GM13976 (cell line): Measurements from ENCODE around the gene SLC9A9.

Source experiments
- DNase-seq: peaks from one replicate; pipeline ENCODE4 v3.0.0; 2012; ENCODE audit warnings: low spot score
- in situ Hi-C: fragments of 300-500 bp; cut with MboI; formaldehyde crosslinking; loops from one replicate; pipeline ENCODE4 v1.12.0; 2022; ENCODE audit warnings: low sequenced_read_pairs, mixed read lengths, inconsistent platforms; ENCODE audit not compliant: unreplicated experiment
- TF ChIP-seq, protein P1 (sequence below): IDR thresholded peaks from 2 replicates; pipeline ENCODE4 v1.5.1; 2012; ENCODE audit warnings: borderline replicate concordance, mild to moderate bottlenecking; ENCODE audit not compliant: insufficient read depth; ENCODE audit errors: extremely low read depth, missing control alignments, control extremely low read depth

SLC9A9 gene

DNA sequence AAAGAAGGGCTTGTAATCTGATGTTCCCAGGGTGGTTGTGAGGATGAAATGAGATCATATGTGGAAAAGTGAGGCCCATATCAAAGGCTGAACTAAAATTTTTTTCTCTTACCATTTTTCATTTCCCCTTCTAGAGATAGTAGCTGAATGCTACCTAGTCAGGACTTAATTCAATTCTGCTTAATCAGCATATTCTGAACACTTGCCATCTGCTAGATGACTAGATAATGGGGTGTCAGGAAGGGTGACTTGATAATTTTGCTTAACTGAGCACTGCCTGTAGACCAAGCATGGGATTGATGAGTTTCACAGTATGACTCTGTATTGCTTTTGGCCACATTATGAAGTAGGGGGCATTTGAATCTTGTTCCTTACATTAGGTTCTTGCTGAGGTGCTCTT, 592.5 kb downstream of the SLC9A9 start:
- TF ChIP-seq, protein P1, sequence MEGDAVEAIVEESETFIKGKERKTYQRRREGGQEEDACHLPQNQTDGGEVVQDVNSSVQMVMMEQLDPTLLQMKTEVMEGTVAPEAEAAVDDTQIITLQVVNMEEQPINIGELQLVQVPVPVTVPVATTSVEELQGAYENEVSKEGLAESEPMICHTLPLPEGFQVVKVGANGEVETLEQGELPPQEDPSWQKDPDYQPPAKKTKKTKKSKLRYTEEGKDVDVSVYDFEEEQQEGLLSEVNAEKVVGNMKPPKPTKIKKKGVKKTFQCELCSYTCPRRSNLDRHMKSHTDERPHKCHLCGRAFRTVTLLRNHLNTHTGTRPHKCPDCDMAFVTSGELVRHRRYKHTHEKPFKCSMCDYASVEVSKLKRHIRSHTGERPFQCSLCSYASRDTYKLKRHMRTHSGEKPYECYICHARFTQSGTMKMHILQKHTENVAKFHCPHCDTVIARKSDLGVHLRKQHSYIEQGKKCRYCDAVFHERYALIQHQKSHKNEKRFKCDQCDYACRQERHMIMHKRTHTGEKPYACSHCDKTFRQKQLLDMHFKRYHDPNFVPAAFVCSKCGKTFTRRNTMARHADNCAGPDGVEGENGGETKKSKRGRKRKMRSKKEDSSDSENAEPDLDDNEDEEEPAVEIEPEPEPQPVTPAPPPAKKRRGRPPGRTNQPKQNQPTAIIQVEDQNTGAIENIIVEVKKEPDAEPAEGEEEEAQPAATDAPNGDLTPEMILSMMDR, result no peak
- in situ Hi-C loops, result no loop called here
- DNase-seq, result no peak

DNA sequence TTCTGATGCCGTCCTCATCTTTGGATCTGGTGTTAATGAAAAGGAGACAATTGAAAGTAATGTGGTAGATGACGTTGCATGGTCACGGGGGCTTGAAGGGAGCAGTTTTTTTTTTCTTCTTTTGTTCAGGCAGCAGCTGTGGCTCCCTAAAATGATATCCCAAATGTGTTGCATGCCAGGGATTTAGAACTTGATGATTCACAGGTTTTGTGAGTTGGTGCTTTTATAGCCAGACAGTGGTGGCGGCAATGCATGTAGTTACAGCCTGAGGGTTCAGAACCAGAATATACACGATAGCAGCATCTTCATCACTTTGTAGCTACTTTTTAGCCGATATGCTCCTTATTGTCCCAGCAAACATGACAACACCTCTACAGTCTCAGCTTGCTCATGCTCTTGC, 595.3 kb downstream of the SLC9A9 start:
- in situ Hi-C loops, result no loop called here
- DNase-seq, result no peak
- TF ChIP-seq, protein P1, result no peak

DNA sequence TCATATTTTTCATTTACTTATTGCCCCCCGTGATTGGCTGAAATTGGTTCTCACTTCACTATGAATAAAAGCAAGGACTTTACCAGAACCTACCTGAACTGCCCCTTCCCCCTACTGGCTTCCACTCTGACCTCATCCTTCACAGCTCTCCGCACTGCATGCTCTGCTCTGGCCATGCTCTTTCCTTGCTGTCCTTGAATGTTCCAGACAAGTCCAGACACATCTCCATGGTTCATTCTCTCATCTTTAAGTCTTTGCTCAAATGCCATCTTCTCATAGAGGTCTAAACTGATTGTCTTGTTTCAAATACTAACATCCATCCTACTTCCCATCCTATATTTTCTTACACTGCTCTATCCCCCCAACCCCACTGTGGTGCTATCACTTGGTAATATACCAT, 599.3 kb downstream of the SLC9A9 start:
- in situ Hi-C loops, result no loop called here
- no peak for DNase-seq
- TF ChIP-seq, protein P1, result no peak

DNA sequence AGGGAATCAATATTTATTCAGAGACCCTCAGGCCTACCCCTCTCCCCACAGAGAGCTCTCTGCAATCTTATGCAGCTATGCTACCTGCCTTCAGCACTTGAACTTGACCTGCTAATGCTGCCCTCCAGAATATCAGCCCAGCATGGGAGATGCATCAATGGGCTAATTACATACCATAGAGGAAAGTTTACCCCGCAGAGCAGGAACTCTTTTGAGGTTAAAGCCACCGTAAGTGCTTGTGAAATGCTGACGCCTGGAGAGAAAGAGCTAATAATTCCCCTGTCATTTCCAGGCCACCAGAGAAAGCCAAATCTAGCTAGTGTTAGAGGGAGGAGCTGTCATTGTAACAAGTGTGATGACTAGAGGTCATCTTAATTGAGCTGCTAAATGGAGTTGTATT, 601.2 kb downstream of the SLC9A9 start:
- DNase-seq, result no peak
- TF ChIP-seq, protein P1, result no peak
- in situ Hi-C loops, result no loop called here

DNA sequence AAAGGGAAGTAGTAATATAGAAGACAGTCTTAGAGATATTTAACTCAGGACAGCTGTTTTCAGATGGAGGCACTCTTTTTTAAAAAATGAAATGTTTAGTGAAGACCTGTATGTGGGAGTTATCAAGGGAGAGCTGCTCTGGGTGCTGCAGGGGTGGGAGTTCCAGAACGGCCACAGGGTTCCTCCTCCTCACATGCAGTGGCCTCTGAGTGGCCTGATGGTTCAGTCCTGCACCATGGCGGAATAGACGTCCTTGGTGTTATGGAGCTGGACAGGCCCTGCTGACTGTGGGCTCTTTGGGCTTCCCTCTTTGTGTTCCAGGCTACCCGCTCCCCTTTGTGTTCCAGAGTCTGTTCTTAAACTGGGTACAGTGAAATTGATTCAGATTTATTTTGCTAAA, 602.6 kb downstream of the SLC9A9 start:
- TF ChIP-seq, protein P1, result no peak
- DNase-seq, result no peak
- in situ Hi-C loops, result no loop called here

DNA sequence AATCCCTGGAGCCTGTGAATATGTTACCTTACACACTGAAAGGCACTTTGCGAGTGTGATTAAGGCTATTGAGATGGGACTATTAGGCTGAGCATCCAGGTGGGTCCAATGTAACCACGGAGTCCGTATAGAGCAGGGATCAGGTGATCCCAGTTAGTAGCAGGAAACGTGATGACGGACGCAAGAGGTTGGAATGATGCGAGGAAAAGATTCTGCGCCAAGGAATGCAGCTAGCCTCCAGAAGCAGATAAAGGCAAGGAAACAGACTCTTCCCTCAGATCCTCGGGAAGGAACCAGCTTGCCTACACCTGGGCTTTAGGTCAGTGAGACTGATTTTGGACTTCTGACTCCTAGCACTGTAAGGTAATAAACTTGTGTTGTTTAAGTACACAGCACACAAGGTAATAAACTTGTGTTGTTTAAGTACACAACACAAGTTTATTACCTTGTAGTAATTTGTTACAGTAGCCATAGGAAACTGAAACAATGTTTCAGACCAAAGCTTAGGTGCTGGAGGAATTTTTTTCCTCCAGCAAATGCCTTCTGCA, 603.7 kb downstream of the SLC9A9 start:
- DNase-seq, result no peak
- in situ Hi-C loops, result no loop called here
- TF ChIP-seq, protein P1, result no peak

DNA sequence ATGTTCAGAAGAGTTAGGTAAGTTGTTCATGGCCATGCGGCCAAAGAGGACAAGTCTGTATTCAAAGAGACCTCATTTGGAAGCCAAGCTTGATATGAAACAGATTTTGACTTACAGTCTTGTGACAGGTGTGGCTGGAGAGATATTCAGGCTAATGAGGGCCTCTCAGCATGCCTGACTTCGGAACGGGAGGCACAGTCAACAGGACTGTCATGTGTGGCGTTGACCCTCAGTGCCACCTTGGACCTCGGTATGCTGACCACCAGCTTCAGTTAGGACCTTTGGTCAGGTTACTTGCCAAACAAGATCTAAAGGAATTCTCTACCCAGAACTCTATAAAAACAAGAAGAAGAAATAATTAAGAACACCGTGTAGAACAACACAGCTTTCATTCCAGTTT, 604.6 kb downstream of the SLC9A9 start:
- in situ Hi-C loops, result no loop called here
- no peak for DNase-seq
- TF ChIP-seq, protein P1, result no peak
